ENCODE measurements around the gene FBXL5. TPM values are rescaled to one million over a fixed set of nuclear protein-coding genes. Genes with fewer than 3 reads are reported as not detected.

Gene FBXL5
- total RNA-seq, 2 experiments from 2014 or later: 43.5 to 102 TPM

GRCh38 chr4:15672101-15672500, 16.9 kb upstream of the FBXL5 start:
- no peak for TF ChIP-seq EZH2phosphoT487 (IDR thresholded peaks at IDR 0.05; ENCODE audit: borderline replicate concordance, low read depth, low read length)
- TF ChIP-seq CTCF (conservative IDR thresholded peaks at IDR 0.05; ENCODE audit: low read length): no peak
- no peak for DNase-seq (ENCODE audit: low spot score)
- H3K4me2 ChIP-seq (ENCODE audit: low read length): no peak overlapping the region
- H2AFZ ChIP-seq (ENCODE audit: low read length): no peak overlapping the region
- BruUV-seq (replicated peaks): no TSS peak
- H3K4me3 ChIP-seq (ENCODE audit: low read depth, low read length, poor library complexity, severe bottlenecking): no peak overlapping the region
- no peak overlapping the region for H3K27ac ChIP-seq (ENCODE audit: low read depth, low read length, poor library complexity, severe bottlenecking)
- peaks cover 69% of the 10 kb centered on the region for H3K79me2 ChIP-seq (ENCODE audit: insufficient read depth, low read depth, low read length)
- peaks cover 5% of the 10 kb centered on the region; the same call in 1 of the 2 replicates for H4K20me1 ChIP-seq (ENCODE audit: insufficient read depth, low read length)
- H3K9me2 ChIP-seq (ENCODE audit: insufficient read depth, low read length): no peaks in the 10 kb centered on the region
- peaks cover 53% of the 10 kb centered on the region for H3K4me1 ChIP-seq (ENCODE audit: insufficient read depth, low read length, poor library complexity, severe bottlenecking)
- H3K9me3 ChIP-seq (ENCODE audit: low read length): peaks cover 6% of the 10 kb centered on the region; the same call in 1 of the 2 replicates
- intact Hi-C loops (cut with micrococcal nuclease; ENCODE audit: unreplicated experiment): no loop called here
- CTCF ChIA-PET (ENCODE audit: unreplicated experiment): no interaction called here
- peaks cover 58% of the 10 kb centered on the region for H3K36me3 ChIP-seq (ENCODE audit: insufficient read depth, low read length)
- POLR2A ChIA-PET: interaction anchor here (1.0 to 8.4 kb wide), 4 partner anchors 8 to 17 kb away, joined by 4 to 67 read pairs (median 6); partner anchors contain the start of gene FBXL5

GRCh38 chr4:15670576-15670975, 15.4 kb upstream of the FBXL5 start:
- ChIA-PET POLR2A (interaction anchor here (0.7 to 8.4 kb wide), 8 partner anchors 8 to 262 kb away, joined by 4 to 67 read pairs (median 5); partner anchors contain the start of gene FBXL5), CTCF (ENCODE audit: unreplicated experiment) (no interaction called here)
- Histone ChIP-seq H3K4me2 (ENCODE audit: low read length) (no peak overlapping the region), H3K9me3 (ENCODE audit: low read length) (peaks cover 3% of the 10 kb centered on the region; the same call in 1 of the 2 replicates), H3K4me3 (ENCODE audit: low read depth, low read length, poor library complexity, severe bottlenecking) (no peak overlapping the region), H3K9me2 (ENCODE audit: insufficient read depth, low read length) (no peaks in the 10 kb centered on the region), H3K4me1 (ENCODE audit: insufficient read depth, low read length, poor library complexity, severe bottlenecking) (peaks cover 38% of the 10 kb centered on the region), H3K79me2 (ENCODE audit: insufficient read depth, low read depth, low read length) (peaks cover 54% of the 10 kb centered on the region), H2AFZ (ENCODE audit: low read length) (no peak overlapping the region), H4K20me1 (ENCODE audit: insufficient read depth, low read length) (peaks cover 5% of the 10 kb centered on the region; the same call in 1 of the 2 replicates), H3K27ac (ENCODE audit: low read depth, low read length, poor library complexity, severe bottlenecking) (no peak overlapping the region), H3K36me3 (ENCODE audit: insufficient read depth, low read length) (peaks cover 67% of the 10 kb centered on the region)
- TF ChIP-seq EZH2phosphoT487 (IDR thresholded peaks at IDR 0.05; ENCODE audit: borderline replicate concordance, low read depth, low read length) (no peak), CTCF (conservative IDR thresholded peaks at IDR 0.05; ENCODE audit: low read length) (no peak)
- DNase-seq (ENCODE audit: low spot score): no peak
- no TSS peak for BruUV-seq (replicated peaks)
- intact Hi-C loops (cut with micrococcal nuclease; ENCODE audit: unreplicated experiment): no loop called here
